HepG2 (cell line): ENCODE results near the gene LY6G5B. TPM values are rescaled to one million over a fixed set of nuclear protein-coding genes. Genes with fewer than 3 reads are reported as not detected.
A peak's percentile ranks its signal among the peaks of the same experiment; 100 is the strongest.

Source experiments
- ATAC-seq: fragments of 200-7000 bp; cut with Tn5 transposase; 3 replicates; pipeline ENCODE4 v1.9.1; 2020; ENCODE audit warnings: mild to moderate bottlenecking, moderate library complexity
- BruUV-seq: library from RNA; stranded (reverse); fragments of 400-500 nt; replicated peaks from 2 replicates; lab custom pipeline; 2021; lab: Mats Ljungman, UMichigan
- CTCF ChIA-PET: fragments of 300-600 bp; formaldehyde crosslinking; extraction: SDS; loops from one replicate; lab custom pipeline; 2021; ENCODE audit warnings: low total read pairs, inconsistent platforms, low intra/inter-chr PET ratio; lab: Yijun Ruan, JAX
- POLR2A ChIA-PET: fragments of 350-600 bp; sonication (Branson Sonifier 250); formaldehyde crosslinking; loops from one replicate; lab custom pipeline; 2020; ENCODE audit warnings: antibody characterized with exemption, inconsistent platforms; lab: Yijun Ruan, JAX
- DNase-seq: peaks from one replicate; pipeline ENCODE4 v3.0.0-alpha.2; 2015; ENCODE audit warnings: low spot score
- FAIRE-seq: peaks from 3 replicates; lab custom pipeline; 2011; peaks lifted over from hg19 to GRCh38; lab: Jason Lieb, UNC
- H2AFZ ChIP-seq: one replicate; pipeline ENCODE4 v1.6.1; 2011; ENCODE audit warnings: low read length, inconsistent platforms
- H3K27ac ChIP-seq: fragments of 300-600 bp; 3 replicates; pipeline ENCODE4 v1.8.0; 2011; ENCODE audit warnings: mixed run types, mild to moderate bottlenecking, mixed read lengths, low read length, inconsistent platforms; ENCODE audit not compliant: insufficient read depth; ENCODE audit errors: extremely low read length
- H3K27me3 ChIP-seq, 2 experiments: fragments of 200-600 bp in 1 of 2; 2 replicates in 1 of 2; 3 replicates in 1 of 2; pipeline versions ENCODE4 v1.6.0 to v1.8.0; 2011; ENCODE audit warnings: low read length in 2 of 2, mild to moderate bottlenecking in 2 of 2, moderate library complexity in 2 of 2, inconsistent platforms in 1 of 2; ENCODE audit not compliant: insufficient read depth in 2 of 2, control insufficient read depth in 1 of 2
- H3K36me3 ChIP-seq, 2 experiments: fragments of 200-600 bp in 1 of 2; replicated peaks in 1 of 2; 2 replicates in 1 of 2; 3 replicates in 1 of 2; pipeline versions ENCODE4 v1.5.1 to v1.8.0; 2011; ENCODE audit warnings: low read length in 2 of 2, inconsistent platforms in 1 of 2; ENCODE audit not compliant: insufficient read depth in 2 of 2, control insufficient read depth in 1 of 2
- H3K4me1 ChIP-seq: 2 replicates; pipeline ENCODE4 v1.5.1; 2012; ENCODE audit warnings: low read length, inconsistent platforms; ENCODE audit not compliant: insufficient read depth
- H3K4me2 ChIP-seq: 2 replicates; pipeline ENCODE4 v1.6.0; 2011; ENCODE audit warnings: low read depth, low read length, inconsistent platforms
- H3K4me3 ChIP-seq, 3 experiments: fragments of 200-600 bp in 1 of 3; sonication (generic), shearing (Covaris generic) in 1 of 3; replicated peaks in 1 of 3; 2 replicates each; pipeline ENCODE4 v1.5.1; 2011 to 2016; ENCODE audit warnings: low read length in 3 of 3, inconsistent platforms in 2 of 3, low read depth in 2 of 3, mild to moderate bottlenecking in 2 of 3, control low read depth in 1 of 3, mixed read lengths in 1 of 3; ENCODE audit not compliant: insufficient read depth in 1 of 3
- H3K79me2 ChIP-seq: one replicate; pipeline ENCODE4 v1.6.1; 2011; ENCODE audit warnings: low read length, inconsistent platforms; ENCODE audit not compliant: insufficient read depth
- H3K9ac ChIP-seq: 2 replicates; pipeline ENCODE4 v1.6.0; 2011; ENCODE audit warnings: mild to moderate bottlenecking, low read depth, low read length, inconsistent platforms; ENCODE audit not compliant: insufficient read depth
- H3K9me3 ChIP-seq: 2 replicates; pipeline ENCODE4 v1.5.1; 2012; ENCODE audit warnings: mild to moderate bottlenecking, low read length
- H4K20me1 ChIP-seq: 2 replicates; pipeline ENCODE4 v1.6.0; 2011; ENCODE audit warnings: inconsistent platforms, mild to moderate bottlenecking, low read length, moderate library complexity; ENCODE audit not compliant: insufficient read depth
- AGO1 ChIP-seq: fragments of 200-400 bp; formaldehyde crosslinking; IDR thresholded peaks from 2 replicates; pipeline ENCODE4 v1.6.1; 2017; ENCODE audit warnings: mild to moderate bottlenecking, low read depth, low read length, moderate library complexity; ENCODE audit not compliant: poor library complexity, severe bottlenecking
- AGO2 ChIP-seq: fragments of 200-400 bp; formaldehyde crosslinking; optimal IDR thresholded peaks from 2 replicates; pipeline ENCODE3; 2017; ENCODE audit warnings: mild to moderate bottlenecking, low read depth, low read length, moderate library complexity
- ARHGAP35 ChIP-seq: sonication (generic); formaldehyde crosslinking; IDR thresholded peaks from 2 replicates; pipeline ENCODE4 v1.9.0; 2022; ENCODE audit warnings: mild to moderate bottlenecking, inconsistent platforms, moderate library complexity, missing genetic modification reagents, borderline replicate concordance
- NAIF1 ChIP-seq: sonication (generic); formaldehyde crosslinking; IDR thresholded peaks from 2 replicates; pipeline ENCODE4 v1.5.0; 2020; ENCODE audit warnings: mild to moderate bottlenecking, missing genetic modification reagents, borderline replicate concordance
- NR2C2 ChIP-seq: sonication (generic); formaldehyde crosslinking; IDR thresholded peaks from 2 replicates; pipeline ENCODE4 v1.4.0; 2020; ENCODE audit warnings: missing genetic modification reagents, mild to moderate bottlenecking, moderate library complexity, borderline replicate concordance
- PHF20 ChIP-seq: sonication (generic); formaldehyde crosslinking; IDR thresholded peaks from 2 replicates; pipeline ENCODE4 v1.5.0; 2020; ENCODE audit warnings: mild to moderate bottlenecking, missing genetic modification reagents
- POLR2A ChIP-seq, 2 experiments: IDR thresholded peaks; 2 replicates each; pipeline ENCODE4 v1.6.1; 2011; ENCODE audit warnings: low read depth in 2 of 2, low read length in 2 of 2, mild to moderate bottlenecking in 1 of 2, moderate library complexity in 1 of 2; ENCODE audit not compliant: insufficient read depth in 1 of 2
- POLR2AphosphoS5 ChIP-seq: IDR thresholded peaks from 2 replicates; pipeline ENCODE4 v1.6.1; 2012; ENCODE audit warnings: low read depth, low read length
- RBFOX2 ChIP-seq: fragments of 200-400 bp; formaldehyde crosslinking; IDR thresholded peaks from 2 replicates; pipeline ENCODE4 v1.6.1; 2017; ENCODE audit warnings: low read depth, mild to moderate bottlenecking, low read length
- RBM22 ChIP-seq: fragments of 200-400 bp; formaldehyde crosslinking; optimal IDR thresholded peaks from 2 replicates; pipeline ENCODE3; 2017; ENCODE audit warnings: mild to moderate bottlenecking, low read length, moderate library complexity
- ZNF230 ChIP-seq: sonication (generic); formaldehyde crosslinking; IDR thresholded peaks from 2 replicates; pipeline ENCODE4 v1.4.0; 2020; ENCODE audit warnings: mild to moderate bottlenecking, missing genetic modification reagents
- ZNF432 ChIP-seq: sonication (generic); formaldehyde crosslinking; IDR thresholded peaks from 2 replicates; pipeline ENCODE4 v1.5.0; 2020; ENCODE audit warnings: missing genetic modification reagents, mild to moderate bottlenecking, borderline replicate concordance
- ZNF670 ChIP-seq: sonication (generic); formaldehyde crosslinking; IDR thresholded peaks from 2 replicates; pipeline ENCODE4 v1.8.0; 2022; ENCODE audit warnings: mild to moderate bottlenecking, missing genetic modification reagents, borderline replicate concordance
- ZNF777 ChIP-seq: sonication (generic); formaldehyde crosslinking; IDR thresholded peaks from 2 replicates; pipeline ENCODE4 v1.4.0; 2020; ENCODE audit warnings: missing genetic modification reagents
- WGBS: methylation state at CpG from one replicate; pipeline ENCODE4 v1.1.6; 2017; ENCODE audit warnings: low lambda C conversion rate; 5-methylcytosine and 5-hydroxymethylcytosine counted together
- in situ Hi-C: cut with HindIII; loops from 2 replicates; pipeline ENCODE4 v1.10.0; 2017; ENCODE audit warnings: low pct_unique_long_range_greater_than_20kb; ENCODE audit not compliant: extremely low pct_ligation_motif_present
- intact Hi-C: fragments of 100-400 bp; cut with micrococcal nuclease; formaldehyde crosslinking; loops from one replicate; pipeline ENCODE4 v1.10.0; 2022; ENCODE audit not compliant: unreplicated experiment
- polyA plus RNA-seq, 8 experiments: library from polyadenylated mRNA; depleted of rRNA in 3 of 8; stranded (reverse) in 7 of 8; unstranded in 1 of 8; fragments of >200 nt; fragmentation: Illumina TruSeq in 4 of 8; extraction: Trizol in 4 of 8; gene quantifications; 2 replicates each; pipeline versions ENCODE4 v1.2.1 to v1.2.3, GENCODE V29; 2011 to 2016; ENCODE audit warnings: low read depth in 4 of 8, missing spikeins in 1 of 8, mixed read lengths in 1 of 8; ENCODE audit not compliant: insufficient read depth in 1 of 8
- total RNA-seq, 5 experiments: library from RNA; depleted of rRNA; stranded (reverse); fragments of >200 nt; fragmentation: Illumina TruSeq; extraction: Trizol; gene quantifications; 2 replicates each; pipeline ENCODE4 v1.2.3, GENCODE V29; 2016; ENCODE audit warnings: low read depth in 1 of 5
- TF ChIP-seq, protein P1 (sequence below): sonication (generic); formaldehyde crosslinking; IDR thresholded peaks from 2 replicates; pipeline ENCODE4 v1.4.0; 2020; ENCODE audit warnings: mild to moderate bottlenecking, missing genetic modification reagents, borderline replicate concordance

LY6G5B gene
- total and polyA plus RNA-seq, 2 of the 13 experiments (the other 11 are each of a cell fraction or from before 2014, with no cell fraction given): 7.8 to 15.7 TPM

DNA sequence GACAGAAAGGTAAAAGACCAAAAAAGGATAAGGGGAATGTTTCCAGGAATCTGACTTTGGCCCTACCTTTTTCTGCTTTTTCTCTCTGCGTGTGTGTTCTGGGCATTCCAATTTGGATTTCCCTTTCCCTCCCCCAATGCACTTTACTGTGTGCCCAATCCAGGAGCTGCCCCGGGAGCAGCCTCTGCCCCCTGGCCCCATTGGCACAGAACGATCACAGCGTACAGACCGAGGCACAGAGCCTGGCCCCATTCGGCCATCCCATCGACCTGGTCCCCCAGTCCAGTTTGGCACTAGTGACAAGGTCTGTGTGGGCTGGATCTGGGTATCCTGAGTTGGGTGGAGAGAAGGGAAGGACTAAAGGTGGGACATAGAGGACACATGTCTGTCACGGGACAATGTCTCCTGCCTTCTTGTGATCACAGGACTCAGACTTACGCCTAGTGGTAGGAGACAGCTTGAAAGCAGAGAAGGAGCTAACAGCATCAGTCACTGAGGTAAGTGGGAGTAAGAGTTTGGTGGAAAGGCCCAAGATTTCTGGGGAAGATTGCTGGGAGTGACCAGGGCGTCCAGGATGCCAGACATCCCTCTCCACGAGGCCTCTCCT, 34.7 kb upstream of the LY6G5B start:
- intact Hi-C loops (no loop called here), in situ Hi-C loops (no loop called here)
- POLR2A ChIA-PET: interaction anchor here (0.8 to 3.4 kb wide), 8 partner anchors 9 to 29 kb away, joined by 3 to 20 read pairs (median 4); partner anchors contain the start of genes APOM, BAG6, C6orf47 and GPANK1
- Histone ChIP-seq H3K4me2 (no peak overlapping the region), H3K9me3 (no peaks in the 10 kb centered on the region), H2AFZ (no peak overlapping the region), H3K27me3 (no peaks in the 10 kb centered on the region), H4K20me1 (no peaks in the 10 kb centered on the region; the same call in 1 of the 2 replicates), H3K79me2 (no peaks in the 10 kb centered on the region), H3K9ac (no peak overlapping the region), H3K4me3 (no peak overlapping the region), H3K36me3 (peaks cover 60 to 87% of the 10 kb centered on the region in 2 experiments), H3K27ac (no peak overlapping the region), H3K4me1 (no peaks in the 10 kb centered on the region)
- 88% methylated on average over 11 of the region's 11 CpGs for WGBS
- TF ChIP-seq ZNF230 (no peak), RBFOX2 (peak; percentile 46; the same call in 1 of the 2 replicates), AGO2 (peak; percentile 76), RBM22 (peak; percentile 61)
- DNase-seq (no peak), FAIRE-seq (no peak), ATAC-seq (peak; percentile 1; the same call in 2 of the 3 replicates)
- CTCF ChIA-PET: no interaction called here
- BruUV-seq: no TSS peak

DNA sequence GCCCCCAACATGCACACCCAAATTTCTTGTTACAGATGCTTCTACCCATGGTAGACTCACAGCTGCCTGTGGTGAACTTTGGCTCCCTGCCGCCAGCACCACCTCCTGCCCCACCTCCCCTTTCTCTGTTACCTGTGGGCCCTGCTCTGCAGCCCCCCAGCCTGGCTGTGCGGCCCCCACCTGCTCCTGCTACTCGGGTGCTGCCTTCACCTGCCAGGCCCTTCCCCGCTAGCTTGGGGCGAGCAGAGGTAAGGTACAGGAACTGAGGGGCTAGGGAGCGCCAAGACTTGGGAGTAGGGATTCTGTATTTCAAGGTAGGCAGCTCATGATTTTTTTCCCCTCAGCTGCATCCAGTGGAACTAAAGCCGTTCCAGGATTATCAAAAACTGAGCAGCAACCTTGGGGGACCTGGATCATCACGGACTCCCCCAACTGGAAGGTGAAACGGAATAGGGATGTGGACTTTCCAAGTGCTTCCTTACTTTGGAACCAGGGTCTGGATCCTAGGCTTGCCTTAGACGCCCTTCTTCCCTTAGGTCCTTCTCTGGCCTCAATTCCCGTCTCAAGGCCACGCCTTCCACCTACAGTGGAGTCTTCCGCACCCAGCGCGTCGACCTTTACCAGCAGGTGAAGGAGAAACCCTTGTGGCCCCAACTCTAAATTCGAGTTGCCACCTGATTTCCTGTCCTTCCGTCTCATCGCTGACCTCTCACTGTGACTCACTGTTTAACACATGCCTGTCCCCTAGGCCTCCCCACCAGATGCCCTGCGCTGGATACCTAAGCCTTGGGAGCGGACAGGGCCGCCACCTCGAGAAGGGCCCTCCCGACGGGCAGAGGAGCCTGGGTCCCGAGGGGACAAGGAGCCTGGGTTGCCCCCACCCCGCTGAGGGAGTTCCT, 32.8 kb upstream of the LY6G5B start:
- no peaks in the 10 kb centered on the region for H3K27me3 ChIP-seq
- ChIA-PET CTCF (no interaction called here), POLR2A (interaction anchor here (0.6 to 4.7 kb wide), 5 partner anchors 11 to 22 kb away, joined by 3 to 46 read pairs (median 3); partner anchors contain the start of genes AIF1, APOM and BAG6)
- H4K20me1 ChIP-seq: no peaks in the 10 kb centered on the region; the same call in 1 of the 2 replicates
- intact Hi-C loops (no loop called here), in situ Hi-C loops (no loop called here)
- no peak overlapping the region for H3K9ac ChIP-seq
- H2AFZ ChIP-seq: no peak overlapping the region
- H3K79me2 ChIP-seq: no peaks in the 10 kb centered on the region
- H3K4me2 ChIP-seq: no peak overlapping the region
- no peaks in the 10 kb centered on the region for H3K9me3 ChIP-seq
- 94% methylated on average over 27 of the region's 27 CpGs for WGBS
- peak overlapping the region; percentile 20 for H3K27ac ChIP-seq
- ATAC-seq (peak; percentile 3; the same call in 2 of the 3 replicates), DNase-seq (no peak), FAIRE-seq (no peak)
- TSS peak; percentile 22 for BruUV-seq
- no peak overlapping the region for H3K4me3 ChIP-seq
- H3K36me3 ChIP-seq: peaks cover 64 to 87% of the 10 kb centered on the region in 2 experiments
- no peaks in the 10 kb centered on the region for H3K4me1 ChIP-seq
- TF ChIP-seq POLR2A (IDR thresholded peaks at IDR 0.05; ENCODE audit: insufficient read depth in 1 of 2, low read depth in 2 of 2, low read length in 2 of 2) (peak in 1 of 2 experiments; percentile 55; a peak in 1 of 4 replicates), NAIF1 (CRISPR knock-in tag) (no peak), ZNF777 (CRISPR knock-in tag) (no peak), AGO1 (peak; percentile 78), POLR2AphosphoS5 (peak; percentile 53), ZNF670 (no peak), PHF20 (CRISPR knock-in tag) (no peak), ARHGAP35 (CRISPR knock-in tag) (no peak), AGO2 (peak; percentile 80), ZNF432 (CRISPR knock-in tag) (no peak), NR2C2 (no peak)
- TF ChIP-seq, protein P1, sequence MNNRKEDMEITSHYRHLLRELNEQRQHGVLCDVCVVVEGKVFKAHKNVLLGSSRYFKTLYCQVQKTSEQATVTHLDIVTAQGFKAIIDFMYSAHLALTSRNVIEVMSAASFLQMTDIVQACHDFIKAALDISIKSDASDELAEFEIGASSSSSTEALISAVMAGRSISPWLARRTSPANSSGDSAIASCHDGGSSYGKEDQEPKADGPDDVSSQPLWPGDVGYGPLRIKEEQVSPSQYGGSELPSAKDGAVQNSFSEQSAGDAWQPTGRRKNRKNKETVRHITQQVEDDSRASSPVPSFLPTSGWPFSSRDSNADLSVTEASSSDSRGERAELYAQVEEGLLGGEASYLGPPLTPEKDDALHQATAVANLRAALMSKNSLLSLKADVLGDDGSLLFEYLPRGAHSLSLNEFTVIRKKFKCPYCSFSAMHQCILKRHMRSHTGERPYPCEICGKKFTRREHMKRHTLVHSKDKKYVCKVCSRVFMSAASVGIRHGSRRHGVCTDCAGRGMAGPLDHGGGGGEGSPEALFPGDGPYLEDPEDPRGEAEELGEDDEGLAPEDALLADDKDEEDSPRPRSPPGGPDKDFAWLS (CRISPR knock-in tag): no peak
